ENCODE measurements around the gene AOPEP. TPM values are rescaled to one million over a fixed set of nuclear protein-coding genes. Genes with fewer than 3 reads are reported as not detected.

AOPEP gene
- total RNA-seq, 4 donors from 2014 or later, result 126 to 216 (median 136) TPM

DNA sequence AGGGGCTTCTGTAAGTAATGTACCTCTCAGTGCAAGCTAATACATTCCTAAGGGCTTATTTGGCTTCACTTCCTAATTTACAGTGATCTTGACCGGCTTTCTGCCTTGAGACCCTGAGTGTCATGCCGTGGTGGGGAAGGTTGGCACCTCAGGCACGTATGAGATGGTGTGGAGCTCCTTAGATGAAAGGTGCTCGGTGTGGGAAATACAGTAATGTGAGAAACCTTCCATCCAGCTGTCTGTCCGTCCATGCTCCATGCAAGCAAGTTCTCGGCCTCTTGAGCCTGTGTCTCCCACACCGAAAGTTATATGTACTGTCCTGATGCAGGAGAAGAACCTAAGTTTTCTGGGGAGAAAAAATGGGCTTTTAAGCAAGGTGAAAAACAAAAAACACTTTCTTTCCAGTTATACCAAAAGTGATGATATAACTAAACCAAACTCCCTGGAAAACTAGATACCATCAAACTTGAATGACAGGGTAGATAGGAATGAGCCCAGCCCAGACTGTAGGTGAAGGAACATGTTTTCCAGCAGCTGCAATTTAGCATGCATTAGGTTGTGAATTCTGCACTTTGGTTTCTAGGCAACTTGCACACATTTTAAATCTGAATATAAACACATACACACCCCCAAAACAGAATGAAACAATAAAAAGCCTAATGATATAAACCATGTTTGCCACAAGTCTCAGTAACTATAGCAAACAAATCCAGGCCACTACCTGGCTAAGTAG lies 311.5 kb downstream of the AOPEP start:
- 95 to 97% methylated on average over 7 of the region's 7 CpGs for WGBS, 2 donors
- no peaks in the 10 kb centered on the region for H3K36me3 ChIP-seq
- H3K4me1 ChIP-seq, result peaks cover 15 to 24% of the 10 kb centered on the region in 2 donors
- no peak for DNase-seq
- no peak overlapping the region for H3K4me3 ChIP-seq (replicated peaks in 1 of 3)
- H3K27ac ChIP-seq, result no peak overlapping the region
- intact Hi-C loops (cut with DNase I), result no loop called here
- TF ChIP-seq, protein P1, sequence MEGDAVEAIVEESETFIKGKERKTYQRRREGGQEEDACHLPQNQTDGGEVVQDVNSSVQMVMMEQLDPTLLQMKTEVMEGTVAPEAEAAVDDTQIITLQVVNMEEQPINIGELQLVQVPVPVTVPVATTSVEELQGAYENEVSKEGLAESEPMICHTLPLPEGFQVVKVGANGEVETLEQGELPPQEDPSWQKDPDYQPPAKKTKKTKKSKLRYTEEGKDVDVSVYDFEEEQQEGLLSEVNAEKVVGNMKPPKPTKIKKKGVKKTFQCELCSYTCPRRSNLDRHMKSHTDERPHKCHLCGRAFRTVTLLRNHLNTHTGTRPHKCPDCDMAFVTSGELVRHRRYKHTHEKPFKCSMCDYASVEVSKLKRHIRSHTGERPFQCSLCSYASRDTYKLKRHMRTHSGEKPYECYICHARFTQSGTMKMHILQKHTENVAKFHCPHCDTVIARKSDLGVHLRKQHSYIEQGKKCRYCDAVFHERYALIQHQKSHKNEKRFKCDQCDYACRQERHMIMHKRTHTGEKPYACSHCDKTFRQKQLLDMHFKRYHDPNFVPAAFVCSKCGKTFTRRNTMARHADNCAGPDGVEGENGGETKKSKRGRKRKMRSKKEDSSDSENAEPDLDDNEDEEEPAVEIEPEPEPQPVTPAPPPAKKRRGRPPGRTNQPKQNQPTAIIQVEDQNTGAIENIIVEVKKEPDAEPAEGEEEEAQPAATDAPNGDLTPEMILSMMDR (IDR thresholded peaks at IDR 0.05), result no peak
- no peak for TF ChIP-seq POLR2A (IDR thresholded peaks at IDR 0.05)
- H3K9me3 ChIP-seq, result no peaks in the 10 kb centered on the region
- H3K27me3 ChIP-seq, result no peaks in the 10 kb centered on the region

DNA sequence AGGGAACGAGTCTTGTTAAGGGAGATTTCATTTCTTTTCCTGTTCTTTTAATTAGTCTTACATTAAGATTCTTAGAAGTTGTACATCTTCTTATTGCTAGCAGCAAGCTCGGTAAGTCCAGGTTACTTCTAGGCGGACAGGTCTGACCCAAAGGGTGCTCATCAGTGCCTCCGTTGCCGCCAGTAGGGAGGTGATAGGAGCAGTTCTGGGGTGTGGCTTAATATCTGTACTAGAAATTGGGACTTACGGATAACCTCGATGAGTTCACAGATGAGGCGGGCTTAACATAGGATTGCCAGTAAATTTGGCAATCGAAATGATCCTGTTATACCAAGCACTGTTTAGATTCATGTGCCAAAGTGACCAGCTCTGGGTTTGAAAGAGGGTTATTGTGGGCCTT lies 312.2 kb downstream of the AOPEP start:
- no peak for TF ChIP-seq POLR2A (IDR thresholded peaks at IDR 0.05)
- TF ChIP-seq, protein P1 (IDR thresholded peaks at IDR 0.05), result no peak
- H3K4me1 ChIP-seq, result peaks cover 16 to 20% of the 10 kb centered on the region in 2 donors
- no peaks in the 10 kb centered on the region for H3K27me3 ChIP-seq
- intact Hi-C loops (cut with DNase I), result no loop called here
- H3K36me3 ChIP-seq, result no peaks in the 10 kb centered on the region
- H3K4me3 ChIP-seq (replicated peaks in 1 of 3), result no peak overlapping the region
- H3K9me3 ChIP-seq, result no peaks in the 10 kb centered on the region
- no peak overlapping the region for H3K27ac ChIP-seq
- WGBS, 2 donors, result 96 to 98% methylated on average over 9 of the region's 9 CpGs
- DNase-seq, result no peak

DNA sequence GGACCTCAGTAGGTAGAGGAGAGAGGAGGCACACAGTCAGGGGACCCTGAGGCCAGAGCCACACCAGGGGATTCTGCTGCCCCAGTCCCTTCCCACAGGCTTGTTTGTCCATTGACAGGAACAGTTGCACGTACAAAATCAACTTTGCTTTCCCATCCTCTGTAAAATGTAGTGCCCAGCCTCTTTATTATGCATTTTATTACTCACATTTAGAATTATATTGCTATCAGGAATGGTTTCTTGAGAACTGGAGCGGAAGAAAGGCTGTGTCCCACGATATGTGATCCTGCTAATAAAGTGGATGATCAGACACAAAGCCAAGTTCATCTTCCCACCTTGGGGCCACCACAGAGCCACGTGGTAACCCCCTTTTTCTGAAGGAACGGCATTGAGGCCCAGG lies 313.6 kb downstream of the AOPEP start:
- Histone ChIP-seq H3K4me3 (replicated peaks in 1 of 3) (no peak overlapping the region), H3K9me3 (no peaks in the 10 kb centered on the region), H3K36me3 (no peaks in the 10 kb centered on the region), H3K27ac (no peak overlapping the region), H3K27me3 (no peaks in the 10 kb centered on the region), H3K4me1 (peaks cover 23 to 27% of the 10 kb centered on the region in 2 donors)
- WGBS, 2 donors, result 86 to 87% methylated on average over 5 of the region's 5 CpGs
- intact Hi-C loops (cut with DNase I), result no loop called here
- no peak for DNase-seq
- TF ChIP-seq, protein P1 (IDR thresholded peaks at IDR 0.05), result no peak
- no peak for TF ChIP-seq POLR2A (IDR thresholded peaks at IDR 0.05)

DNA sequence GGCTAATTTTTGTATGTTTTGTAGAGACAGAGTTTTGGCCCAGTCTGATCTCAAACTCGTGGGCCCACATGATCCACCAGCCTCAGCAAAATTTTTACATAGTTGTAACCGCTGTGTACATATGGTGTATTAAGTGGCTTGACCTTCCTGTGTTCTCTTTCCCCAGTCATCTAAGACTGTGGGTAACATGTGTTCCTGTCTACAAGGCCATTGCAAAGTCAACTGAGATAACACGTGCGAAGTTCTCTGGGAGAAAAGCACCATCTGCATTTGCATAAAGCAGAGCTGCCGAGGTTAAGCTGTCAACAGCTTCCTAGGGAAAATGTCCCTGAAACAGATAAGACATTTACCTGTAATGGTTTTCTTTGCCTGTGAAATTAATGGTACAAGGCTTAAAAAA lies 317.3 kb downstream of the AOPEP start:
- H3K9me3 ChIP-seq, result no peaks in the 10 kb centered on the region
- 79 to 82% methylated on average over 5 of the region's 5 CpGs for WGBS, 2 donors
- H3K36me3 ChIP-seq, result no peaks in the 10 kb centered on the region
- no peak for TF ChIP-seq POLR2A (IDR thresholded peaks at IDR 0.05)
- TF ChIP-seq, protein P1 (IDR thresholded peaks at IDR 0.05), result no peak
- H3K27ac ChIP-seq, result peak overlapping the region in 1 of 3 donors; percentile 9
- no peak overlapping the region for H3K4me3 ChIP-seq (replicated peaks in 1 of 3)
- H3K4me1 ChIP-seq, result peaks cover 27 to 29% of the 10 kb centered on the region in 2 donors
- DNase-seq, result no peak
- H3K27me3 ChIP-seq, result no peaks in the 10 kb centered on the region
- intact Hi-C loops (cut with DNase I), result no loop called here

DNA sequence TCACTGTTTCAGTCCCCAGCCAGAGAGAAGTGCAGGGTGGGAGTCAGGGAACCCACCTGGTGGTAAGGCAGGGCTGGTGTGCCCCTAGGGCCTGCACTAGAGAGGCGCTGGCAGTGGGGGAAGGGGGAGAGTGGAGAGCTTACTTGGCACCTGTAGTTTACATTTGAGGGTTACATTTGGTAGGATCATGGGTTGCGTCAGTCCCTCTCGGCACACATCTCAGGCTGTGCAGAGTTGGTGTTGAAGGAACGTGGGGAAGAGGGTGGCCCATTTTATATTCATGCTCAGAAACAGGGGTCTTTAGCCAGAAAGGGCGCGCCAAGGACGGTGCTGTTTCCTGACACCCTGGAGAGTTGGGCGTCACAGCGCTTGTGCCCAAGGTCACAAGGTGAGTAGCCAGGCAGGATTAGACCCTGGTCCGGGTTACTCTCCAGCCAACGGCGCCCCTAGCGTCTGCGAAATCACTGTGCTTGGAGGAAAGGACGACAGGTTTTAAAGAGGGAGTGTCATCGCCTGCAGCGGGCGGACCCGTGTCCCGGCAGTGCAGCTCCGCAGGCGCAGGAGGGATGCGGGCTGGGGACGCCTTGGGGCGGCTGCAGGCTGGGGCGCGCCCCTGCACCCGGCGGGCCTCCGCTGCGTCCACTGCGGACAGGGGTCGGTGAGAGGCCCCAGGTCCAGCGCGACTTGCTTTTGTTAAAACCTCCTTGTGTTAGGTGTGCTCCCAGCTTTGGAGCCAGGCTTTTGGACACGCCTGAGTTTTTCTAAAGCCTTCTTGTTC lies 318.4 kb downstream of the AOPEP start:
- TF ChIP-seq, protein P1 (IDR thresholded peaks at IDR 0.05), result peak in 5 of 6 experiments; percentile 19 to 57 (median 45)
- TF ChIP-seq POLR2A (IDR thresholded peaks at IDR 0.05), result peak in 1 of 2 donors; percentile 25
- no peak overlapping the region for H3K4me3 ChIP-seq (replicated peaks in 1 of 3)
- H3K27me3 ChIP-seq, result no peaks in the 10 kb centered on the region
- 58 to 63% methylated on average over 36 of the region's 36 CpGs for WGBS, 2 donors
- H3K36me3 ChIP-seq, result no peaks in the 10 kb centered on the region
- H3K4me1 ChIP-seq, result peaks cover 32 to 40% of the 10 kb centered on the region in 2 donors
- DNase-seq, result peak; percentile 67 to 74
- intact Hi-C loops (cut with DNase I), result no loop called here
- H3K27ac ChIP-seq, result peak overlapping the region; percentile 32 to 90 (median 47)
- H3K9me3 ChIP-seq, result no peaks in the 10 kb centered on the region

Data from thyroid gland (tissue), 4 donors.